Thyroid gland (tissue), 4 donors: ENCODE data around the gene TMEM61. TPM values are rescaled to one million over a fixed set of nuclear protein-coding genes. Genes with fewer than 3 reads are reported as not detected.

ENCODE experiments used
- DNase-seq, 2 donors: peaks; one replicate each; pipeline ENCODE4 v3.0.0-alpha.2; 2019
- H3K27ac ChIP-seq, 3 donors: fragments of 200-600 bp; sonication (generic); 1 replicate in 2 of 3; 2 replicates in 1 of 3; pipeline ENCODE4 v1.5.1; 2016 to 2019; ENCODE audit warnings: mild to moderate bottlenecking in 1 of 3, moderate library complexity in 1 of 3
- H3K27me3 ChIP-seq: fragments of 200-600 bp; sonication (generic); one replicate; pipeline ENCODE4 v1.5.1; 2019
- H3K36me3 ChIP-seq, 2 donors: fragments of 200-600 bp; sonication (generic); one replicate each; pipeline ENCODE4 v1.5.1; 2016 to 2019
- H3K4me1 ChIP-seq, 2 donors: fragments of 200-600 bp; sonication (generic); one replicate each; pipeline ENCODE4 v1.5.1; 2017 to 2019
- H3K4me3 ChIP-seq, 3 donors: fragments of 200-600 bp; sonication (generic); replicated peaks in 1 of 3; 1 replicate in 2 of 3; 2 replicates in 1 of 3; pipeline ENCODE4 v1.5.1; 2016; ENCODE audit warnings: mild to moderate bottlenecking in 1 of 3
- H3K9me3 ChIP-seq: fragments of 200-600 bp; sonication (generic); one replicate; pipeline ENCODE4 v1.5.1; 2017
- CTCF ChIP-seq, 6 experiments: fragments of 200-600 bp in 3 of 6; fragments of 450-650 bp in 3 of 6; sonication (generic) in 3 of 6; IDR thresholded peaks; one replicate each; pipeline ENCODE4 v1.5.1; 2016 to 2019; ENCODE audit warnings: antibody characterized with exemption in 6 of 6, mild to moderate bottlenecking in 2 of 6, inconsistent platforms in 1 of 6, moderate library complexity in 1 of 6
- POLR2A ChIP-seq, 2 donors: fragments of 450-650 bp; IDR thresholded peaks; one replicate each; pipeline ENCODE4 v1.6.1; 2017; ENCODE audit warnings: antibody characterized with exemption in 2 of 2, mild to moderate bottlenecking in 2 of 2, moderate library complexity in 1 of 2
- WGBS, 2 donors: methylation state at CpG; one replicate each; pipeline ENCODE4 v1.1.5; 2017; 5-methylcytosine and 5-hydroxymethylcytosine counted together
- intact Hi-C: fragments of 100-400 bp; cut with DNase I; formaldehyde crosslinking; loops from one replicate; pipeline ENCODE4 v1.15.1; 2023
- total RNA-seq, 4 donors: library from RNA; depleted of rRNA; stranded (reverse); fragments of >200 nt; gene quantifications; one replicate each; pipeline ENCODE4 v1.2.3, GENCODE V29; 2016

Gene TMEM61
- total RNA-seq, 4 donors from 2014 or later: 0.45 TPM; not detected in 3

GRCh38 chr1:54945393-54945936 is 35.0 kb upstream of the TMEM61 start:
- Histone ChIP-seq H3K36me3 (no peaks in the 10 kb centered on the region), H3K4me1 (peaks cover 0 to 4% of the 10 kb centered on the region in 2 donors), H3K27ac (no peak overlapping the region), H3K27me3 (no peaks in the 10 kb centered on the region), H3K9me3 (no peaks in the 10 kb centered on the region), H3K4me3 (no peak overlapping the region)
- no peak for DNase-seq
- 64 to 70% methylated on average over 6 of the region's 6 CpGs for WGBS, 2 donors
- TF ChIP-seq POLR2A (IDR thresholded peaks at IDR 0.05) (no peak), CTCF (IDR thresholded peaks at IDR 0.05) (no peak)
- intact Hi-C loops: no loop called here

- WGBS, 2 donors: 90 to 94% methylated on average over 5 of the region's 5 CpGs
- Histone ChIP-seq H3K27ac (no peak overlapping the region), H3K4me3 (no peak overlapping the region), H3K9me3 (no peaks in the 10 kb centered on the region), H3K4me1 (peaks cover 0 to 12% of the 10 kb centered on the region in 2 donors), H3K36me3 (no peaks in the 10 kb centered on the region), H3K27me3 (no peaks in the 10 kb centered on the region)
- intact Hi-C loops: no loop called here
- TF ChIP-seq POLR2A (IDR thresholded peaks at IDR 0.05) (no peak), CTCF (IDR thresholded peaks at IDR 0.05) (no peak)
- no peak for DNase-seq
These were observed 32.9 kb upstream of the TMEM61 start for GRCh38 chr1:54947540-54947939.

- Histone ChIP-seq H3K36me3 (no peaks in the 10 kb centered on the region), H3K27ac (no peak overlapping the region), H3K4me3 (no peak overlapping the region), H3K27me3 (no peaks in the 10 kb centered on the region), H3K9me3 (no peaks in the 10 kb centered on the region), H3K4me1 (peaks cover 0 to 12% of the 10 kb centered on the region in 2 donors)
- no peak for TF ChIP-seq POLR2A (IDR thresholded peaks at IDR 0.05)
- no peak for TF ChIP-seq CTCF (IDR thresholded peaks at IDR 0.05)
- intact Hi-C loops: no loop called here
- 90 to 94% methylated on average over 4 of the region's 4 CpGs for WGBS, 2 donors
- DNase-seq: no peak
These were observed 31.4 kb upstream of the TMEM61 start for GRCh38 chr1:54949053-54949452.

- TF ChIP-seq POLR2A (IDR thresholded peaks at IDR 0.05) (no peak), CTCF (IDR thresholded peaks at IDR 0.05) (no peak)
- Histone ChIP-seq H3K4me1 (peaks cover 0 to 12% of the 10 kb centered on the region in 2 donors), H3K9me3 (no peaks in the 10 kb centered on the region), H3K4me3 (no peak overlapping the region), H3K27me3 (no peaks in the 10 kb centered on the region), H3K36me3 (no peaks in the 10 kb centered on the region), H3K27ac (no peak overlapping the region)
- intact Hi-C loops: loop anchor here (2.0 kb wide), 1 partner anchor 47 kb away; no protein-coding TSS in a partner anchor
- DNase-seq: no peak
- 59 to 60% methylated on average over 6 of the region's 6 CpGs for WGBS, 2 donors
These were observed 30.4 kb upstream of the TMEM61 start for GRCh38 chr1:54950006-54950368.

- H3K36me3 ChIP-seq: no peaks in the 10 kb centered on the region
- intact Hi-C loops: loop anchor here (2.0 kb wide), 1 partner anchor 46 kb away; no protein-coding TSS in a partner anchor
- peak; percentile 60 to 74 for DNase-seq
These were observed 29.9 kb upstream of the TMEM61 start for GRCh38 chr1:54950369-54951163.

More at GRCh38 chr1:54950369-54951163, 29.9 kb upstream of the TMEM61 start:
- H3K27me3 ChIP-seq: no peaks in the 10 kb centered on the region
- 25 to 32% methylated on average over 25 to 26 of the region's 27 CpGs for WGBS, 2 donors
- H3K4me1 ChIP-seq: peaks cover 0 to 12% of the 10 kb centered on the region in 2 donors
- H3K9me3 ChIP-seq: no peaks in the 10 kb centered on the region
- no peak overlapping the region for H3K4me3 ChIP-seq
- TF ChIP-seq CTCF (IDR thresholded peaks at IDR 0.05): peak; percentile 44 to 81 (median 68)
- TF ChIP-seq POLR2A (IDR thresholded peaks at IDR 0.05): no peak
- H3K27ac ChIP-seq: no peak overlapping the region
